ENCODE data around the gene DAB2IP. TPM values are rescaled to one million over a fixed set of nuclear protein-coding genes. Genes with fewer than 3 reads are reported as not detected.

Gene DAB2IP
- polyA plus RNA-seq, 4 donors: 13.8 to 39.0 (median 28.3) TPM

DNA sequence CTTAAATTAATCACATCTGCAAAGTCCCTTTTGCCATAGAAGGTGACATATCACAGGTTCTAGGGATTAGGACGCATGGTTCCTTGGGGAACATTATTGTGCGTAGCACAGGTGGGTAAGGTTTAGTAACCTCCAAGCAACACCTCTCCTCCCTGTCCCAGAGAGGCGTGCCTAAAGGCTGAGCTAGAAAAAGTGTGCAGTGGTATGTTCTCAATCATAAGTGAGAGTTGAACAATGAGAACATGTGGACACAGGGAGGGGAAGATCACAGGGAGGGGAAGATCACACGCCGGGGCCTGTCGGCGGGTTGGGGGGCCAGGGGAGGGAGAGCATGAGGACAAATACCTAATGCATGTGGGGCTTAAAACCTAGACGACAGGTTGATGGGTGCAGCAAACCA lies 14.9 kb downstream of the DAB2IP start:
- Histone ChIP-seq H3K27me3 (ENCODE audit: control insufficient read depth in 3 of 3, insufficient read depth in 3 of 3, low read length in 3 of 3) (no peaks in the 10 kb centered on the region), H3K9me3 (ENCODE audit: control insufficient read depth in 2 of 2, insufficient read depth in 1 of 2, low read depth in 1 of 2, low read length in 1 of 2) (no peaks in the 10 kb centered on the region), H3K4me1 (ENCODE audit: control insufficient read depth in 3 of 3, insufficient read depth in 2 of 3, low read depth in 1 of 3, low read length in 2 of 3) (peaks cover 0 to 4% (median 0%) of the 10 kb centered on the region in 3 donors), H3K36me3 (ENCODE audit: control insufficient read depth in 3 of 3, insufficient read depth in 2 of 3, low read depth in 1 of 3, low read length in 3 of 3) (peaks cover 0 to 20% (median 0%) of the 10 kb centered on the region in 3 donors), H3K4me3 (ENCODE audit: low read depth in 1 of 3, low read length in 3 of 3) (no peak overlapping the region), H3K27ac (ENCODE audit: low read depth in 1 of 3, low read length in 2 of 3) (no peak overlapping the region)
- FAIRE-seq: no peak
- 66 to 81% (median 72%) methylated on average over 8 of the region's 8 CpGs for WGBS, 3 donors
- DNase-seq: no peak

DNA sequence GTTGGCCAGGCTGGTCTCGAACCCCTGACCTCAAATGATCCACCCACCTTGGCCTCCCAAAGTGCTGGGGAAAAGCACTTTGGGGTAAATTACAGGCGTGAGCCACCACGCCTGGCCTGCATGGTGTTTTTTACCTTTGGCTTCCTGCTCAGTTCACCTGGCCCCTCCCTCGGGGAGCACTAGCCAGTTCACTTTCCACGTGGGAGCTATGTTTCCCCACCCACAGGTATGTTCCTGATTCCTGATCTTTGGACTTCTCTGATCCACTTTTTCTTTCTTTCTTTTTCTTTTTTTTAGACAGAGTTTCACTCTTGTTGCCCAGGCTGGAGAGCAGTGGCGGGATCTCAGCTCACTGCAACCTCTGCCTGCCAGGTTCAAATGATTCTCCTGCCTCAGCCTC lies 15.8 kb downstream of the DAB2IP start:
- H3K9me3 ChIP-seq (ENCODE audit: control insufficient read depth in 2 of 2, insufficient read depth in 1 of 2, low read depth in 1 of 2, low read length in 1 of 2): no peaks in the 10 kb centered on the region
- peaks cover 0 to 4% (median 0%) of the 10 kb centered on the region in 3 donors for H3K4me1 ChIP-seq (ENCODE audit: control insufficient read depth in 3 of 3, insufficient read depth in 2 of 3, low read depth in 1 of 3, low read length in 2 of 3)
- no peak for FAIRE-seq
- 20 to 62% (median 34%) methylated on average over 6 of the region's 6 CpGs for WGBS, 3 donors
- H3K4me3 ChIP-seq (ENCODE audit: low read depth in 1 of 3, low read length in 3 of 3): no peak overlapping the region
- no peaks in the 10 kb centered on the region for H3K27me3 ChIP-seq (ENCODE audit: control insufficient read depth in 3 of 3, insufficient read depth in 3 of 3, low read length in 3 of 3)
- H3K36me3 ChIP-seq (ENCODE audit: control insufficient read depth in 3 of 3, insufficient read depth in 2 of 3, low read depth in 1 of 3, low read length in 3 of 3): peaks cover 0 to 16% (median 0%) of the 10 kb centered on the region in 3 donors
- peak overlapping the region in 2 of 3 donors; percentile 39 to 52 for H3K27ac ChIP-seq (ENCODE audit: low read depth in 1 of 3, low read length in 2 of 3)
- DNase-seq: peak; percentile 90 to 94

DNA sequence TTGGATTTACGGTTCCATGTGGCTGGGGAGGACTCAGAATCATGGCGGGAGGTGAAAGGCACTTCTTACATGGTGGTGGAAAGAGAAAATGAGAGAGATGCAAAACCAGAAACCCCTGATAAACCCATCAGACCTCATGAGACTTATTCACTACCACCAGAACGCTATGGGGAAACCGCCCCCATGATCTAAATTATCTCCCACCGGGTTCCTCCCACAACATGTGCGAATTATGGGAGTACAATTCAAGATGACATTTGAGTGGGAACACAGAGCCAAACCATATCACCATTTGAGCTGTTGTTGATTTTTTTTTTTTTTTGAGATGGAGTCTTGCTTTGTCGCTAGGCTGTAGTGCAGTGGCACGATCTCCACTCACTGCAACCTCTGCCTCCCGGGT lies 16.5 kb downstream of the DAB2IP start:
- FAIRE-seq (no peak), DNase-seq (no peak)
- Histone ChIP-seq H3K4me3 (ENCODE audit: low read depth in 1 of 3, low read length in 3 of 3) (no peak overlapping the region), H3K27me3 (ENCODE audit: control insufficient read depth in 3 of 3, insufficient read depth in 3 of 3, low read length in 3 of 3) (no peaks in the 10 kb centered on the region), H3K9me3 (ENCODE audit: control insufficient read depth in 2 of 2, insufficient read depth in 1 of 2, low read depth in 1 of 2, low read length in 1 of 2) (no peaks in the 10 kb centered on the region), H3K4me1 (ENCODE audit: control insufficient read depth in 3 of 3, insufficient read depth in 2 of 3, low read depth in 1 of 3, low read length in 2 of 3) (peaks cover 0 to 4% (median 0%) of the 10 kb centered on the region in 3 donors), H3K27ac (ENCODE audit: low read depth in 1 of 3, low read length in 2 of 3) (no peak overlapping the region), H3K36me3 (ENCODE audit: control insufficient read depth in 3 of 3, insufficient read depth in 2 of 3, low read depth in 1 of 3, low read length in 3 of 3) (peaks cover 0 to 22% (median 0%) of the 10 kb centered on the region in 3 donors)
- 78 to 88% (median 80%) methylated on average over 9 of the region's 9 CpGs for WGBS, 3 donors

DNA sequence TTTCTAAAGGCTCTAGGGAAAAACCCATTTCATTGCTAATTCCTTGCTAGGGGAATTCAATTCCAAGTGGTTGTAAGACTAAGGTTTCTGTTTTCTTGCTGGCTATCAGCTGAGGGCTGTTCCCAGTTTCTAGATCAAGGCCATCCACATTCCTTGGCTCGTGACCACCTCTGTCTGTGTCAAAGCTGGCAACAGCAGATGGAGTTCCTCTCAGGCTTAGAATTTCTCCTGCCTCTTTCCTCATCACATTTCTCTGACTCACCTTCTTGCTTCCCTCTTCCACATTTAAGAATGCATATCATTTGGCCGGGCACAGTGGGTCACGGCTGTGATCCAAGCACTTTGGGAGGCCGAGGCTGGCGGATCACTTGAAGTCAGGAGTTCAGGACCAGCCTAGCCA lies 19.0 kb downstream of the DAB2IP start:
- no peak for FAIRE-seq
- H3K4me1 ChIP-seq (ENCODE audit: control insufficient read depth in 3 of 3, insufficient read depth in 2 of 3, low read depth in 1 of 3, low read length in 2 of 3): peaks cover 0 to 4% (median 0%) of the 10 kb centered on the region in 3 donors
- H3K36me3 ChIP-seq (ENCODE audit: control insufficient read depth in 3 of 3, insufficient read depth in 2 of 3, low read depth in 1 of 3, low read length in 3 of 3): peaks cover 0 to 31% (median 0%) of the 10 kb centered on the region in 3 donors
- no peak for DNase-seq
- no peak overlapping the region for H3K4me3 ChIP-seq (ENCODE audit: low read depth in 1 of 3, low read length in 3 of 3)
- 81 to 89% (median 82%) methylated on average over 5 of the region's 5 CpGs for WGBS, 3 donors
- no peaks in the 10 kb centered on the region for H3K9me3 ChIP-seq (ENCODE audit: control insufficient read depth in 2 of 2, insufficient read depth in 1 of 2, low read depth in 1 of 2, low read length in 1 of 2)
- no peaks in the 10 kb centered on the region for H3K27me3 ChIP-seq (ENCODE audit: control insufficient read depth in 3 of 3, insufficient read depth in 3 of 3, low read length in 3 of 3)
- no peak overlapping the region for H3K27ac ChIP-seq (ENCODE audit: low read depth in 1 of 3, low read length in 2 of 3)

DNA sequence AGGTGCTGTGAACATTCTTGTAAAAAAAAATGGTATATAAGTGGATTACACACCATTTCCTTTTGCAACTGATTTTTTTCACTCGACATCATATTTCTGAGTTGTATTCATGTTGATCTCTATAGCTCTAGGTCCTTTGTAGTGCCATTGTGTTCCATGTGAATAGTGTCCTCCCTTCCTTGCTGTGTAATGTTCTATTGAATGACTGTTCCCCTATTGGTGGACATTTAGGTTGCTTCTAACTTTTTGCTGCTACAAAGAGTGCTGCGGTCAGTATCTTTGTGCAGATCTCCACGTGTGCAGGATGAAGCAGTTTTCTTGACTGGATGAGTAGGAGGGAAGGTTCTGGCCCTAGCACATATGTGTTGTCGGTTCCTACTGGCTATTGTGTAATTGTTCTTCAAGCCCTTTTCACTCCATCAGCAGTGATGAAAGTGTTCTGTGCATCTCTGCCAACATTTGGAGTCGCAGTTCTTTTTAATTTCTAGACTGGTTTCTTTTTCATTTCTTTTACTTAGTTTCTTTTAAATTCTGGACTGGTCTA lies 20.2 kb downstream of the DAB2IP start:
- H3K4me1 ChIP-seq (ENCODE audit: control insufficient read depth in 3 of 3, insufficient read depth in 2 of 3, low read depth in 1 of 3, low read length in 2 of 3): peaks cover 0 to 3% (median 0%) of the 10 kb centered on the region in 3 donors
- WGBS, 3 donors: 63 to 70% (median 70%) methylated on average over 5 of the region's 5 CpGs
- peaks cover 0 to 37% (median 0%) of the 10 kb centered on the region in 3 donors for H3K36me3 ChIP-seq (ENCODE audit: control insufficient read depth in 3 of 3, insufficient read depth in 2 of 3, low read depth in 1 of 3, low read length in 3 of 3)
- no peaks in the 10 kb centered on the region for H3K9me3 ChIP-seq (ENCODE audit: control insufficient read depth in 2 of 2, insufficient read depth in 1 of 2, low read depth in 1 of 2, low read length in 1 of 2)
- no peak overlapping the region for H3K4me3 ChIP-seq (ENCODE audit: low read depth in 1 of 3, low read length in 3 of 3)
- H3K27me3 ChIP-seq (ENCODE audit: control insufficient read depth in 3 of 3, insufficient read depth in 3 of 3, low read length in 3 of 3): no peaks in the 10 kb centered on the region
- DNase-seq (no peak), FAIRE-seq (no peak)
- no peak overlapping the region for H3K27ac ChIP-seq (ENCODE audit: low read depth in 1 of 3, low read length in 2 of 3)

DNA sequence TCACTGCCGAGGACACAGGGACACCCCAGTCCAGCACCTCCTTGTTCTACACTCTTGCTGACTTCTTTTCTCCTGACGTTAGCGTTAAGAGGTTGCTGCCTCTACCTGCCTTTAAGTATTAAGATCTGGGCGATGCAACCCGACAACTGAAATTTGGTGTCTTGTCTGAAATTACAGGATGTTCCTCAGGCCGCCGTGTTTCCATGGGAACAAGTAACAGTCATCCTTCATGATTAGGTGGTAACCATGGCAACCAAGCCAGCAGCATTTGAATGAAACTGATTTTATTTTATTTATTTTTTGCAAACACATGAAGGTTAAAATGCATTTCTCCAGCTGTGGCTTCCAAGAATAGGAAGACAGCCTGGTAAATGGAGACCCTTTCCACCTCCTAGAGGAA lies 20.8 kb downstream of the DAB2IP start:
- no peaks in the 10 kb centered on the region for H3K9me3 ChIP-seq (ENCODE audit: control insufficient read depth in 2 of 2, insufficient read depth in 1 of 2, low read depth in 1 of 2, low read length in 1 of 2)
- no peak overlapping the region for H3K4me3 ChIP-seq (ENCODE audit: low read depth in 1 of 3, low read length in 3 of 3)
- H3K36me3 ChIP-seq (ENCODE audit: control insufficient read depth in 3 of 3, insufficient read depth in 2 of 3, low read depth in 1 of 3, low read length in 3 of 3): peaks cover 0 to 40% (median 0%) of the 10 kb centered on the region in 3 donors
- no peak for DNase-seq
- H3K27ac ChIP-seq (ENCODE audit: low read depth in 1 of 3, low read length in 2 of 3): no peak overlapping the region
- 85 to 96% (median 87%) methylated on average over 7 of the region's 7 CpGs for WGBS, 3 donors
- no peaks in the 10 kb centered on the region for H3K4me1 ChIP-seq (ENCODE audit: control insufficient read depth in 3 of 3, insufficient read depth in 2 of 3, low read depth in 1 of 3, low read length in 2 of 3)
- H3K27me3 ChIP-seq (ENCODE audit: control insufficient read depth in 3 of 3, insufficient read depth in 3 of 3, low read length in 3 of 3): no peaks in the 10 kb centered on the region
- FAIRE-seq: no peak

DNA sequence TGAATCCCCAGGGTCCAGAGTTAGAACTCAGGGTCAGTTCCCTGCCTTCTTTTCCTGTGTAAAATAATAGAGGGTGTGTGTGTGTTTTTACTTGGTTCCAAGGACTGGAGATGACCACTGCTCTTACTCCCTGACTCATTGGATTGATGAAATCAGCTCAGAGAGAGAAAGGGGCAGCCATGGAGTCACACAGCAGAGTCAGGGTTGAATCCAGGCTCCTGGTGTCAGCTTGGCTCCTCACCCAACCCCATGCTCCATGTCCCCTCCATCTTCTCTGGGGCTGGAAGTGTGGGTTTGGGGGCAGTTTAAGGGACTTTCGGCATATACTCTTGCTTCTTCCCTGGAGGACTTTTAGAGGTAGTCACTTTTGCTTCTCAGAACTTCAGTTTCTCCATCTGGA lies 21.6 kb downstream of the DAB2IP start:
- Histone ChIP-seq H3K36me3 (ENCODE audit: control insufficient read depth in 3 of 3, insufficient read depth in 2 of 3, low read depth in 1 of 3, low read length in 3 of 3) (peaks cover 0 to 41% (median 0%) of the 10 kb centered on the region in 3 donors), H3K9me3 (ENCODE audit: control insufficient read depth in 2 of 2, insufficient read depth in 1 of 2, low read depth in 1 of 2, low read length in 1 of 2) (no peaks in the 10 kb centered on the region), H3K4me3 (ENCODE audit: low read depth in 1 of 3, low read length in 3 of 3) (no peak overlapping the region), H3K27me3 (ENCODE audit: control insufficient read depth in 3 of 3, insufficient read depth in 3 of 3, low read length in 3 of 3) (no peaks in the 10 kb centered on the region), H3K4me1 (ENCODE audit: control insufficient read depth in 3 of 3, insufficient read depth in 2 of 3, low read depth in 1 of 3, low read length in 2 of 3) (no peaks in the 10 kb centered on the region), H3K27ac (ENCODE audit: low read depth in 1 of 3, low read length in 2 of 3) (no peak overlapping the region)
- WGBS, 3 donors: 92 to 100% (median 94%) methylated on average over 1 of the region's 1 CpG
- FAIRE-seq (no peak), DNase-seq (no peak)

DNA sequence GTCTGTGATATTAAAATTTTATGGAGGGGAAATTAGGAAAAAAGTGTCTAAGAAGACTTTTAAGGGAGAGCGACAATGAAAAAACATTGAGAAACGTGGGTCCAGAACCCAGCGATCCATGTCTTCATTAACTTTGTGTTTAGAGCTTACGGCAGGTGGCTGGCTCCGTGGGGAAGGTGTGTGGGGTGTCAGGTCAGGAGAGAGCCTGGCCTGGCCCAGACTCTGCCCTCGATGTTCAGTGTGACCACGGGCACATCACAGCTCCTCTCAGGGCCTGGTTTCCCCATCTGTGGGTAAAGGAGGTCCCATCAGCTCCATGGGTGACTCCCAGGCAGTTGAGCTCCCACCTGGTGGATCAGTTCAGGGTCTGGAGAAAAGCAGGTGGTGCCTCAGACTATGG lies 22.1 kb downstream of the DAB2IP start:
- Histone ChIP-seq H3K9me3 (ENCODE audit: control insufficient read depth in 2 of 2, insufficient read depth in 1 of 2, low read depth in 1 of 2, low read length in 1 of 2) (no peaks in the 10 kb centered on the region), H3K4me1 (ENCODE audit: control insufficient read depth in 3 of 3, insufficient read depth in 2 of 3, low read depth in 1 of 3, low read length in 2 of 3) (no peaks in the 10 kb centered on the region), H3K36me3 (ENCODE audit: control insufficient read depth in 3 of 3, insufficient read depth in 2 of 3, low read depth in 1 of 3, low read length in 3 of 3) (peaks cover 0 to 40% (median 0%) of the 10 kb centered on the region in 3 donors), H3K27ac (ENCODE audit: low read depth in 1 of 3, low read length in 2 of 3) (no peak overlapping the region), H3K27me3 (ENCODE audit: control insufficient read depth in 3 of 3, insufficient read depth in 3 of 3, low read length in 3 of 3) (no peaks in the 10 kb centered on the region), H3K4me3 (ENCODE audit: low read depth in 1 of 3, low read length in 3 of 3) (no peak overlapping the region)
- FAIRE-seq (no peak), DNase-seq (no peak)
- WGBS, 3 donors: 88 to 95% (median 91%) methylated on average over 7 of the region's 7 CpGs

DNA sequence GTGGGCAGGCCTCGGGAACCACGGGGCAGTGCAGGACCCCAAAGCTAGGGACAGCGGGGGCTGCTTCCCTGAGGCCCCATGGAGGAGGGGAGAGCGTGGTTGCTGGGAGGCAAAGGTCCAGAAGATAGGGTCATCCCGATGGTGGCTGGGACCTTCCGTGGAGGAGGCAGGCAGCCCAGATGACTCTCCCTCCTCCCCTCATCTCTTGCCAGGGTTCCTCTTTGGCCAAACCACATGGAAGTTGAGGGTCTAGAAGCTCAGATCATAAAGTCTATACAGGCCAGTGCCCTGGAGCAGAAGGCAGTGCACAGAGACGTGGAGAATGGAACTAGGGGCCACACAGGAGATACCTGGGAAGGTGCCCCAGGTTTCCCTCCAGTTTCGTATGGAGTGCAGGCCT lies 22.6 kb downstream of the DAB2IP start:
- Histone ChIP-seq H3K36me3 (ENCODE audit: control insufficient read depth in 3 of 3, insufficient read depth in 2 of 3, low read depth in 1 of 3, low read length in 3 of 3) (peaks cover 0 to 44% (median 2%) of the 10 kb centered on the region in 3 donors), H3K4me1 (ENCODE audit: control insufficient read depth in 3 of 3, insufficient read depth in 2 of 3, low read depth in 1 of 3, low read length in 2 of 3) (no peaks in the 10 kb centered on the region), H3K9me3 (ENCODE audit: control insufficient read depth in 2 of 2, insufficient read depth in 1 of 2, low read depth in 1 of 2, low read length in 1 of 2) (no peaks in the 10 kb centered on the region), H3K27ac (ENCODE audit: low read depth in 1 of 3, low read length in 2 of 3) (no peak overlapping the region), H3K4me3 (ENCODE audit: low read depth in 1 of 3, low read length in 3 of 3) (no peak overlapping the region), H3K27me3 (ENCODE audit: control insufficient read depth in 3 of 3, insufficient read depth in 3 of 3, low read length in 3 of 3) (no peaks in the 10 kb centered on the region)
- 77 to 81% (median 81%) methylated on average over 8 of the region's 8 CpGs for WGBS, 3 donors
- FAIRE-seq (no peak), DNase-seq (no peak)
